Ishikawa (cell line): Measurements from ENCODE around the gene RPL22.

ENCODE experiments used
- CEBPB ChIP-seq: IDR thresholded peaks from 2 replicates; pipeline ENCODE4 v1.6.1; 2012
- CREB1 ChIP-seq: IDR thresholded peaks from 2 replicates; pipeline ENCODE4 v1.6.1; 2012; ENCODE audit warnings: low read depth
- EGR1 ChIP-seq: IDR thresholded peaks from 2 replicates; pipeline ENCODE4 v1.6.1; 2012
- EP300 ChIP-seq: IDR thresholded peaks from 2 replicates; pipeline ENCODE4 v1.6.1; 2012; ENCODE audit warnings: borderline replicate concordance
- FOXM1 ChIP-seq: IDR thresholded peaks from 2 replicates; pipeline ENCODE4 v1.6.1; 2012; ENCODE audit warnings: low read depth, borderline replicate concordance
- MAX ChIP-seq: IDR thresholded peaks from 2 replicates; pipeline ENCODE4 v1.6.1; 2012
- NFIC ChIP-seq: IDR thresholded peaks from 2 replicates; pipeline ENCODE4 v1.6.1; 2012
- RAD21 ChIP-seq: IDR thresholded peaks from 2 replicates; pipeline ENCODE4 v1.6.1; 2012; ENCODE audit warnings: low read depth
- REST ChIP-seq: IDR thresholded peaks from 2 replicates; pipeline ENCODE4 v1.6.1; 2012; ENCODE audit warnings: low read depth, mild to moderate bottlenecking
- TAF1 ChIP-seq: IDR thresholded peaks from 2 replicates; pipeline ENCODE4 v1.6.1; 2012; ENCODE audit warnings: low read depth, mild to moderate bottlenecking
- TCF12 ChIP-seq: IDR thresholded peaks from 2 replicates; pipeline ENCODE4 v1.6.1; 2012; ENCODE audit warnings: low read depth
- TEAD4 ChIP-seq: IDR thresholded peaks from 2 replicates; pipeline ENCODE4 v1.6.1; 2012
- USF1 ChIP-seq: IDR thresholded peaks from 2 replicates; pipeline ENCODE4 v1.6.1; 2012
- YY1 ChIP-seq: IDR thresholded peaks from 2 replicates; pipeline ENCODE4 v1.6.1; 2012; ENCODE audit warnings: low read depth
- ZBTB7A ChIP-seq: IDR thresholded peaks from 2 replicates; pipeline ENCODE4 v1.6.1; 2012; ENCODE audit warnings: low read depth

The RPL22 gene

GRCh38 chr1:6199298-6200187 lies at the start of gene RPL22:
Gene RPL22 (minus strand): TSS chr1:6199595. CDS start chr1:6199573, 22 bp downstream.
- peak; percentile 97 for TF ChIP-seq MAX
- TF ChIP-seq EP300: peak; percentile 63; the same call in 1 of the 2 replicates
- no peak for TF ChIP-seq REST
- peak; percentile 35; the same call in 1 of the 2 replicates for TF ChIP-seq TEAD4
- TF ChIP-seq USF1: peak; percentile 5; the same call in 1 of the 2 replicates
- peak; percentile 39; the same call in 1 of the 2 replicates for TF ChIP-seq CREB1
- peak; percentile 94 for TF ChIP-seq YY1
- TF ChIP-seq TAF1: peak; percentile 95
- no peak for TF ChIP-seq FOXM1
- peak; percentile 50; the same call in 1 of the 2 replicates for TF ChIP-seq TCF12

GRCh38 chr1:6248161-6248776 lies 48.9 kb upstream of the RPL22 start:
- no peak for TF ChIP-seq CEBPB
- TF ChIP-seq TEAD4: no peak
- TF ChIP-seq RAD21: no peak
- no peak for TF ChIP-seq MAX
- no peak for TF ChIP-seq CREB1
- TF ChIP-seq EP300: no peak
- no peak for TF ChIP-seq REST
- no peak for TF ChIP-seq TAF1
- TF ChIP-seq FOXM1: no peak
- no peak for TF ChIP-seq USF1
- no peak for TF ChIP-seq YY1
- TF ChIP-seq TCF12: no peak
- TF ChIP-seq NFIC: no peak
- no peak; the same call in 1 of the 2 replicates for TF ChIP-seq ZBTB7A
- TF ChIP-seq EGR1: no peak

GRCh38 chr1:6247651-6248050 lies 48.3 kb upstream of the RPL22 start:
- TF ChIP-seq TCF12 (no peak), USF1 (no peak), NFIC (no peak)

GRCh38 chr1:6246497-6247467 lies 47.4 kb upstream of the RPL22 start:
- peak; percentile 63; the same call in 1 of the 2 replicates for TF ChIP-seq ZBTB7A
- TF ChIP-seq REST: no peak
- TF ChIP-seq RAD21: peak; percentile 94
